Right kidney (tissue), 1 donor: Measurements from ENCODE around the gene WDR7.

ENCODE experiments used
- DNase-seq: peaks from one replicate; pipeline ENCODE4 v3.0.0-alpha.2; 2016

The WDR7 gene

DNA sequence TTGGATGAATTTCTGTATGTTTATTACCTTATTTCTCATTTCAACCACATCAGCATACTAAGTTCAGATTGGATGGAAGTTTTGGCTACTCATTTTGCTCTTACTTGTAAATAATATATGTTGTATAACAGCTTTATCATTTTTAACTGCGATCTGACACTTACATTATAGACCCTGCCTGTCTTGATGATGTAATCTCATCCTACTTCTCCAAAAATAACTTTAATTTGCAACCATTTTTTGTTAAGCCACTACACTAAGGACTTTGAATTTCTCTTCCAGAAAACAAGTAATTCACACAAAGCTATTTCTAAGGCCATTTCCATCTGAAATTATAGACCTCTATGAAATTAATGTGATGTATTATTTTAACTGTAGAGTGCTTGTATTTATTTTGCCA, 240.7 kb downstream of the WDR7 start:
- no peak for DNase-seq

DNA sequence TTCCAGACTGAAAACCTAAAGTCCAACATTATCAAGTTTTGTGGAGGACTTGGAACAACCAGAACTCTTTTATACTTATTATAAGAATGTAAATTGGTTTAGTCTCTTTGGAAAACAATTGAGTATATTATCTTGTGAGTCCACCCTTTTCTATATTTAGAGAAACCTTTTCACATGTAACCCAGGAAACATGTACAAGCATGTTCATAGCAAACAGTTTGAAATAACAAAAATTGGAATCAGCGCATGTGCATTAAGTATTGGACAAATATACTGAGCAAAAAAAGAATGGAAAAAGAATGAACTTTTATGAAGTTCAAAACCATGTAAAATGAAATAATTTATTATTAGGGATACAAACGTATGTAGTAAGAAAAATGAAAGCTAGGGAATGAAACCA, 246.0 kb downstream of the WDR7 start:
- DNase-seq: no peak

DNA sequence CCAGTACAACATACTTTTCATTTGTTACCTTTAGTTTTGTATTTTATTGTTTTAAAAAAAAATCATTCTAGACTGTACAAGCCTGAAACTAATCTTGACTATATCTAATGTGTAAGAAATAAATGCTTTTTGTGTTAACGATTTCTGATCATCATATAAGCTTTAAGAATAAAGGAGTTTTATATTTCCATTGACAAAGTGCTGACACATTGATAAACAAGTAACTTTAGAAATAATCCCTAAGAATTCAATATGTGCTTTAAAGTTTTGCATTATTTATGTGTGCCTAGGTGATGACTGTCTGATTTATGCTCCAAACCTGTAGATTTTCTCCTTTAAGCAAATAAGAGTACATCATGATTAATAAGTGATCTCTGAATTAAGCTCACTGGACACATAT, 248.5 kb downstream of the WDR7 start:
- DNase-seq: no peak

DNA sequence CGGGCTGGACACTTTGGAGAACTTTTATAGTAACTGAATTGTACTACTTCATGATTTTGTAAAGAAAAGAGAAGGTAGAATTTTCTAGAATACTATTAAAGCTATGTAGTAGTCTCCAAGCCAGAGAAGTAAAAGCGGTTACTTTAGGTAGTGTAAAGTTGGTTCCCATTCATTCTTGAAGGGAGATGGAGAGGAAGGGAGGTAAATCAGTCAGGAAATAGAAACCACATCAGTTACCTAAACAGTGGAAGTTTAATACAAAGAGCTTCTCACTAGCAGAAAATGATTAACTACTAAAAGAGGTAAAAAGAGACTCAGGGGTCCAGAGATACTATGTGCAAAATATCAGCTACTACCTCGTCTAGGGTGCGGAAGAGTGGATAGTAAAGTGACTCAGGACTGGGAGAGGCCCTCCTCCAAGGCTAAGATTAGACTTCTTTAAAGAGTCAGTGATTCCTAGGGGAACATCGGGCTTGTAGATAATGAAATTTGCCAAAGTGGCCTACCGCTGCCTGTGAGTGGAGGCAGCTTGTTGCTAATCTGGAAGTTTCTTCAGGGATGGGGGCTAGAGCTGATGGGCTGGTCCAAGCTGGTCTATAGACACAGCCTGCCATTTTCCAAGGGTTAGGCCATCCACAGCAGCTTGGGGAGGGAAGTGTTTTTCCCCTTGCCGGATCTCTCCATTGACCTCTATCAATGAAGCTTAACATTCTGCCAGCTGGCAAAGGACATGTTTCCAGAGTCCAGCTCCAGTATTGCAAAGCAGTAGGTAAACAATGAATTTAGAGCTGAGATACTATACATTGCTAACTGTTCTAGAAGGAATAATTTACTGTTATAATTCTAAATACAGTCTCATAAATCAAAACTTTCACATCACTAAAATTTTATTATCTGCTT, 249.3 kb downstream of the WDR7 start:
- no peak for DNase-seq

GRCh38 chr18:56901919-56902318, 250.8 kb downstream of the WDR7 start:
- DNase-seq: no peak

- no peak for DNase-seq
Observed at GRCh38 chr18:56902653-56903052, 251.5 kb downstream of the WDR7 start.

GRCh38 chr18:56903686-56904085, 252.5 kb downstream of the WDR7 start:
- DNase-seq: no peak

- no peak for DNase-seq
Observed at GRCh38 chr18:56907771-56908170, 256.6 kb downstream of the WDR7 start.

DNA sequence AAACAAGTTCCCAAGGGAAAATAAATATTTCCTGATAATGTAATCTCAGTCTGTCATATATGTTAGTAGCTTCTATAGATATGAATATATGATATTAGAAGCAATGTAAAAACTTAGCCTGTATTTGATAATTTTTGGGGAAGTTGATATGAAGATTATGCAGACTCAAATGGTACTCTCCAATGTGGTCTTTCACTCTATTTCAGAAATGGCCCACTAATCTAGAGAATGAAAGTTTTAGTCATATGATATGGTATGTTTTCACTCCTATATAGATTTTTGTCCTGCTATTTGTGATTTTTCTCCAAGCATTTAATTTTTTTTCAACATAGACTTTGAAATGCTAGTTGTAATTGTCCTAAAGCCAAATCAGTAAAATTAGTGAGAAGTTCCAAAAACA, 259.1 kb downstream of the WDR7 start:
- no peak for DNase-seq

DNA sequence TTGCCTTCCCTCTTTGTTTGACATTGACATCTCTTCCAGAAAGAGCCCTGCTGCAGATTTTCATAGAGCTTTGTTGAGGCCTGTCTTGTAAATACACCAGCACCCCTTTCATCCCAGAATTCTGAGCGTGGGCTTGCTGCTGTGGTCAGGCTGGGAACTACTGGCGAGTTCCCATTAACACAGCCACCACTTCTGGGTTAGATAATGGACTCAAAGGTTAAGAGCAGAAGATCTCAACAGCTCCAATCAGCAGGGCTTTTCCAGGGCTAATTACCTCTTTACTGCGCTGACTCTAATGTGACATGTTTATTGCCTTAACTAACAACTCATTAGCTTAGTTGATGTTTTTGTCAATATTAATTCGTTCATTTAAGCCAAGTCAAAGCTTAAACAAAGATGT, 259.8 kb downstream of the WDR7 start:
- DNase-seq: no peak

DNA sequence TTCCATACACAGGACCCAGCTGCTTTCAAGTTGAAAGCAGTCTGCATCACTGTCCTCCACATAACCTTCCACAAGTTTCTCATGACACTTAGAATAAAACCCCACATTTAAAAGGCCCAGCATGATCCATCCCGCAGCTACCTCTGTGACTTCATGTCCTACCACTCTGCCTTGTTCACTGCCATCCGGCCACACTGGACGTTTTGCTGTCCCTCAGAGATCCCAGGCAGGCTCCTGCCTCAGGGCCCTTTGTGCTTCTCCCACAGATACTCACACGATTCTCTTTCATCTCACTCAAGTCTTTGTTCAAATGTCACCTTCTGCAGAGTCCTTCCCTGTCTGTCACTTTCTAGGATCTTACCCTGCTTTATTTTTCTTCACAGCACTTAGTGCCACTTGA, 262.8 kb downstream of the WDR7 start:
- no peak for DNase-seq

- no peak for DNase-seq
Observed at GRCh38 chr18:56919190-56919589, 268.0 kb downstream of the WDR7 start.

GRCh38 chr18:56921896-56922480, 270.8 kb downstream of the WDR7 start:
- DNase-seq: no peak

GRCh38 chr18:56926734-56927133, 275.6 kb downstream of the WDR7 start:
- DNase-seq: no peak

GRCh38 chr18:56927786-56928185, 276.6 kb downstream of the WDR7 start:
- no peak for DNase-seq

GRCh38 chr18:56929886-56930285, 278.7 kb downstream of the WDR7 start:
- no peak for DNase-seq

GRCh38 chr18:56933472-56933871, 282.3 kb downstream of the WDR7 start:
- no peak for DNase-seq

GRCh38 chr18:56934131-56934530, 283.0 kb downstream of the WDR7 start:
- no peak for DNase-seq

GRCh38 chr18:56934906-56935305, 283.7 kb downstream of the WDR7 start:
- no peak for DNase-seq

GRCh38 chr18:56935434-56936040, 284.4 kb downstream of the WDR7 start:
- DNase-seq: no peak

GRCh38 chr18:56936457-56936856, 285.3 kb downstream of the WDR7 start:
- DNase-seq: no peak

GRCh38 chr18:56937874-56938430, 286.8 kb downstream of the WDR7 start:
- no peak for DNase-seq
